Aortic smooth muscle cell (primary cell): ENCODE results near the gene CTDSP1. TPM values are rescaled to one million over a fixed set of nuclear protein-coding genes. Genes with fewer than 3 reads are reported as not detected.

Experiments used
- total RNA-seq: library from RNA; depleted of rRNA; stranded (reverse); fragments of >200 nt; gene quantifications from 2 replicates; pipeline ENCODE4 v1.2.3, GENCODE V29; 2014

The CTDSP1 gene, protein sequence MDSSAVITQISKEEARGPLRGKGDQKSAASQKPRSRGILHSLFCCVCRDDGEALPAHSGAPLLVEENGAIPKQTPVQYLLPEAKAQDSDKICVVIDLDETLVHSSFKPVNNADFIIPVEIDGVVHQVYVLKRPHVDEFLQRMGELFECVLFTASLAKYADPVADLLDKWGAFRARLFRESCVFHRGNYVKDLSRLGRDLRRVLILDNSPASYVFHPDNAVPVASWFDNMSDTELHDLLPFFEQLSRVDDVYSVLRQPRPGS
- total RNA-seq = 48.7 TPM in 2 replicates

DNA sequence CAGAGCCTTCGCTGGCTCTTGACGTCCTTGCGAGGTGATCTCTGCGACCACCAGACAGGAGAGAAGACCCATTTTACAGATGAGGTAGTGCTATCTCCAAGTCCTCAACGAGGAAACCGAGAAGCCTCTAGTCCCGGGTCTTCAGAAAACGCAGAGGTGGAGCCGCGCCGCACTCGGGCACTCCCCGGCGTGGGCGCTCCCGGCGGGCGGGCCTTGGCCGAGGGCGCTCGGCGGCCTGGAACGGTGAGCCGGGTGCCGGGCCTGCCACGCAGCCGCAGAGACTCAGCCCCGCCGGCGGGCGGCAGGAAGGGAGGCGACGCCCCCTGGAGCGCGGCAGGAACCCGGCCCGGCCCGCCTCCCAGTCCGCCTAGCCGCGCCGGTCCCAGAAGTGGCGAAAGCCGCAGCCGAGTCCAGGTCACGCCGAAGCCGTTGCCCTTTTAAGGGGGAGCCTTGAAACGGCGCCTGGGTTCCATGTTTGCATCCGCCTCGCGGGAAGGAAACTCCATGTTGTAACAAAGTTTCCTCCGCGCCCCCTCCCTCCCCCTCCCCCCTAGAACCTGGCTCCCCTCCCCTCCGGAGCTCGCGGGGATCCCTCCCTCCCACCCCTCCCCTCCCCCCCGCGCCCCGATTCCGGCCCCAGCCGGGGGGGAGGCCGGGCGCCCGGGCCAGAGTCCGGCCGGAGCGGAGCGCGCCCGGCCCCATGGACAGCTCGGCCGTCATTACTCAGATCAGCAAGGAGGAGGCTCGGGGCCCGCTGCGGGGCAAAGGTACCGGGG is at the start of gene CTDSP1:
CTDSP1 (plus strand) TSS at position 478 of the 776 bp plus-strand sequence; CDS start at position 701, 223 bp downstream.

DNA sequence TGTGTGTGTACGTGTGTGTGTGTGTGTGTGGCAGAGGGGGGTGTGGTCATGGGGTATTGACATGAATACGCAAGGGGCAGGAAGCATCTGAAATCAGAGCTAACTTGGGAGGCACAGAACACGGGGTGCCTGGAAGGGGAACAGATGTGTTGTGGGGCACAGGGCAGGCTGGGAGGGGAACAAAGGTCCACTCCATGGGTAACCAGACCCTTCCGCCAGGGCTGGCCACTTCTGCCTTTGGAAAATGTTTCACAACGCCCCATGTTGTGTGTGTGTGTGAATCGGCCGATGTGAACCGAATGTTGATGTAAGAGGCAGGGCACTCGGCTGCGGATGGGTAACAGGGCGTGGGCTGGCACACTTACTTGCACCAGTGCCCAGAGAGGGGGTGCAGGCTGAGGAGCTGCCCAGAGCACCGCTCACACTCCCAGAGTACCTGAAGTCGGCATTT is 17.7 kb upstream of the CTDSP1 start, which contains the start of gene SLC11A1:
SLC11A1 (plus strand) TSS at position 358 of the 451 bp plus-strand sequence. CDS start 96 bp downstream, outside the sequence.

DNA sequence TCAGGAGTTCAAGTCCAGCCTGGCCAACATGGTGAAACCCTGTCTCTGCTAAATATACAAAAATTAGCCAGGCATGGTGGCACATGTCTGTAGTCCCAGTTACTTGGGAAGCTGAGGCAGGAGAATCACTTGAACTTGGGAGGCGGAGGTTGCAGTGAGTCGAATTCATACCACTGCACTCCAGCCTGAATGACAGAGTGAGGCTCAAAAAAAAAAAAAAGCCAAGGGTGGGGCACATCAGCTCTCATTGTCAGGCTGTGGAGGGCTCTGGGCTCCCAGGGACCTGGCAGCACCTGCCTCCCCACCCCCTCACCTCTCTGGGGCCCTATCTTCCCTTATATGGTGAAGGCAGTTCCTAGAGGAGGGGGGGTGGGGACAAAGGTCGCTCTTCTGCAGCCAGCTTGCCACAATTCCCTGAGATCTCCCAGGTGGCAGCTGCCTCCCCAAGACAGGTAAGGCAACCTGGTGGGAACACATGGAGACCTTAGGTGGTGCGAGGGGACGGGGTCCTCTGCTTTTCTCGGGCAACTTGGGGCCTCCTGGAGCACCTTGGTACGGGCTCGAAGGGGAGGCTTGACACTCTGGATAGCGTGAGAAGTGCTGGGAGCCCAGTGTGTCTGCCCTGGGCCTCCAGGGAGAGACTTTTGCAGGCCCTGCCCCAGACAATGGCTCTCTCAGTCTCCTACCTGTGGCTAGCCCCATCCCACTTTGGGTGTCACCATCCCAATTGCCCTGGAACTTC is 19.2 kb downstream of the CTDSP1 start, which contains the start of gene VIL1:
VIL1 (plus strand) TSS at position 407 of the 742 bp plus-strand sequence. CDS start 4,656 bp downstream, outside the sequence.

Other genes with a start within 250 kb of the CTDSP1 start
- gene CXCR1, start 232.9 kb upstream of the CTDSP1 start, total RNA-seq = not detected in 2 replicates
- 403 and 416 TPM in 2 replicates for gene ARPC2, start 182.7 kb upstream of the CTDSP1 start, total RNA-seq
- 0.19 TPM in 1 of 2 replicates, not detected in the other for gene GPBAR1, start 138.9 kb upstream of the CTDSP1 start, total RNA-seq
- gene AAMP, start 129.7 kb upstream of the CTDSP1 start, total RNA-seq = 138 and 157 TPM in 2 replicates
- 27.5 and 29.1 TPM in 2 replicates for gene PNKD, start 129.3 kb upstream of the CTDSP1 start, total RNA-seq
- gene TMBIM1, start 107.4 kb upstream of the CTDSP1 start, total RNA-seq = 321 and 346 TPM in 2 replicates
- gene CATIP, start 43.0 kb upstream of the CTDSP1 start, total RNA-seq = 0.13 TPM in 1 of 2 replicates, not detected in the other
- 0.19 and 0.26 TPM in 2 replicates for gene SLC11A1, start 17.6 kb upstream of the CTDSP1 start, total RNA-seq
- not detected in 2 replicates for gene VIL1, start 19.3 kb downstream of the CTDSP1 start, total RNA-seq
- 8.3 and 9.4 TPM in 2 replicates for gene USP37, start 168.5 kb downstream of the CTDSP1 start, total RNA-seq
- gene CNOT9, start 169.0 kb downstream of the CTDSP1 start, total RNA-seq = 36.4 and 39.9 TPM in 2 replicates
- 2.1 and 4.0 TPM in 2 replicates for gene PLCD4, start 208.0 kb downstream of the CTDSP1 start, total RNA-seq